DND-41 (cell line): ENCODE results near the gene OSBPL8.

Experiments used
- CTCF ChIP-seq: IDR thresholded peaks from 2 replicates; pipeline ENCODE4 v1.5.1; 2012; ENCODE audit warnings: borderline replicate concordance, low read length, moderate library complexity, mild to moderate bottlenecking; ENCODE audit not compliant: poor library complexity, severe bottlenecking; ENCODE audit errors: extremely low read depth
- EZH2 ChIP-seq: IDR thresholded peaks from 3 replicates; pipeline ENCODE4 v1.6.1; 2012; ENCODE audit warnings: borderline replicate concordance, low read depth, mild to moderate bottlenecking, moderate library complexity, low read length, inconsistent platforms; ENCODE audit not compliant: severe bottlenecking

DNA sequence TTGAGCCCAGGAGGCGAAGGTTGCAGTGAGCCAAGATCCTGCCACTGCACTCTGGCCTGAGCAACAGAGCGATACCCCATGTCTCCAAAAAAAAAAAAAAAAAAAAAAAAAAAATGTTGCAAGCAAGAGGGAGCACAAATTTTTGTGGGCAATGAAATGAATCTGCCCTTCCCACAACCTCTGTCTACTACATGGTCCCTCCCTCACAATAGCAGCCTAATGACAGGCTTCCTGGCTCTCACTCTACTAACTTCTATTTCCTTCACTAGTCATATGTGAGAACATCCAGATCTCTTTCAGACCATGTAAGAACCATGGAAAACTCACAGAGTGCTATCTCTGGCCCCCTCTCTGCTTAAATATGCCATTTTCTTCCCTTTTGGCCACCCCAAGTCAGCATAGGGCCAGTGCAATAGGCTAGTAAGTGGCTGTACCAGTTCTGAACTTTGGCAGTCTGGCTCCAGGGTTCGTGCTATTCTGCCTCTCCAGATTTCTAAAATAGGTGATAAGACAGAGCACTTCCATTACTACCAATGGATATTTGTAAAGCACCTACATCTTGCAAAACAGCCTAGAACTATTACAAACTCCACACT, 7.1 kb downstream of the OSBPL8 start:
- TF ChIP-seq CTCF (no peak), EZH2 (no peak)
